ENCODE results near the gene ROR1.

The ROR1 gene

GRCh38 chr1:63936276-63936675, 162.5 kb downstream of the ROR1 start:
- H3K9ac ChIP-seq (ENCODE audit: insufficient read length), result no peak overlapping the region
- no peak for DNase-seq (ENCODE audit: low read depth, low spot score)
- no peak overlapping the region for H3K4me3 ChIP-seq
- H3K9me3 ChIP-seq (ENCODE audit: low read depth, low read length), result no peaks in the 10 kb centered on the region
- H3K27ac ChIP-seq, result no peak overlapping the region
- TF ChIP-seq FOXP2 (optimal IDR thresholded peaks at IDR 0.05; ENCODE audit: control extremely low read depth, extremely low read length, insufficient read depth) (no peak), POLR2AphosphoS5 (IDR thresholded peaks at IDR 0.05; ENCODE audit: borderline replicate concordance, low read depth, low read length) (no peak), EZH2 (IDR thresholded peaks at IDR 0.05) (no peak)
- H3K36me3 ChIP-seq (ENCODE audit: insufficient read depth, low read length), result no peaks in the 10 kb centered on the region

- H3K9me3 ChIP-seq (ENCODE audit: low read depth, low read length), result no peaks in the 10 kb centered on the region
- H3K9ac ChIP-seq (ENCODE audit: insufficient read length), result no peak overlapping the region
- H3K27ac ChIP-seq, result no peak overlapping the region
- TF ChIP-seq POLR2AphosphoS5 (IDR thresholded peaks at IDR 0.05; ENCODE audit: borderline replicate concordance, low read depth, low read length) (no peak), FOXP2 (optimal IDR thresholded peaks at IDR 0.05; ENCODE audit: control extremely low read depth, extremely low read length, insufficient read depth) (no peak), EZH2 (IDR thresholded peaks at IDR 0.05) (no peak)
- H3K36me3 ChIP-seq (ENCODE audit: insufficient read depth, low read length), result no peaks in the 10 kb centered on the region
- DNase-seq (ENCODE audit: low read depth, low spot score), result no peak
- no peak overlapping the region for H3K4me3 ChIP-seq
Measured at GRCh38 chr1:63936801-63937200, 163.0 kb downstream of the ROR1 start.

GRCh38 chr1:63937461-63938022, 163.7 kb downstream of the ROR1 start:
- no peak for TF ChIP-seq POLR2AphosphoS5 (IDR thresholded peaks at IDR 0.05; ENCODE audit: borderline replicate concordance, low read depth, low read length)
- no peak for TF ChIP-seq EZH2 (IDR thresholded peaks at IDR 0.05)
- DNase-seq (ENCODE audit: low read depth, low spot score), result no peak
- Histone ChIP-seq H3K9ac (ENCODE audit: insufficient read length) (no peak overlapping the region), H3K27ac (no peak overlapping the region), H3K9me3 (ENCODE audit: low read depth, low read length) (no peaks in the 10 kb centered on the region), H3K36me3 (ENCODE audit: insufficient read depth, low read length) (no peaks in the 10 kb centered on the region), H3K4me3 (no peak overlapping the region)

DNA sequence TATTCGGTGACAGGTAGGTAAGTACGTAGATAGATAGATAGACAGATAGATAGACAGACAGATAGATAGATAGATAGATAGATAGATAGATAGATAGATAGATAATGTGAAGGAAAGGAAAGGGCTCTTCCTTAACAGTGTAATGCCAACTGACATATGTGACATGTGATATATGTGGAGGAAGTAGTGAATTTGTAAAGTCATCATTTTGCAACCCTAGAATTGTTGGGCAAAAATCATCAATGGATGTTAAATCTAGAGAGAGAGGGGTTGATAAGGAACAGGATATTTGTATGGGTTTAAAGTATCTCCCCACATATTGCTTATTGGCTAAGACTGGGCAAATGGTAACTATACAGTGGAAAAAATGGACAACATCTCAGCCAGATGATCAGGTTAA, 166.6 kb downstream of the ROR1 start:
- Histone ChIP-seq H3K27ac (no peak overlapping the region), H3K4me3 (no peak overlapping the region), H3K9ac (ENCODE audit: insufficient read length) (no peak overlapping the region), H3K9me3 (ENCODE audit: low read depth, low read length) (no peaks in the 10 kb centered on the region), H3K36me3 (ENCODE audit: insufficient read depth, low read length) (no peaks in the 10 kb centered on the region)
- no peak for DNase-seq (ENCODE audit: low read depth, low spot score)
- TF ChIP-seq EZH2 (IDR thresholded peaks at IDR 0.05), result no peak
- no peak for TF ChIP-seq FOXP2 (optimal IDR thresholded peaks at IDR 0.05; ENCODE audit: control extremely low read depth, extremely low read length, insufficient read depth)
- no peak for TF ChIP-seq POLR2AphosphoS5 (IDR thresholded peaks at IDR 0.05; ENCODE audit: borderline replicate concordance, low read depth, low read length)

DNA sequence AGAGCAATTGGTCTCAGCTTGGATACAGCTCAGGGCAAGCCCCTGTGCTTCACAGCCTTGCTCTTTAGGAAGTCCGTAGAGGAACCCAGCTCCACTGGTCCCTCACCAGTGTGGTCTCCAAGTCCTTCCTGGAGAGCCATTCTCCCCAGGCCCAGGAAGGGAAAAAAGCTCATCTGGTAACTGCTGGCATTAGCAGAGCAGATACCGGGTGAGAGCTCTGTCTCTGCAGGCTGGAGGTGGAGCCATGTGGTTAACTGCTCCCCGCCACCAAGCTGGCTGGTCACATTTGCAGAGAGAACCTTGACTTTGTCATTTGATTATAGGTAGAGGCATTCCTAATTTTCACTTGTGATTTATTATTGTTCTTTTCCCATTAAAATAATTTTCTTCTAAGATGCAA, 169.6 kb downstream of the ROR1 start:
- no peak for DNase-seq (ENCODE audit: low read depth, low spot score)
- Histone ChIP-seq H3K9me3 (ENCODE audit: low read depth, low read length) (no peaks in the 10 kb centered on the region), H3K4me3 (no peak overlapping the region), H3K27ac (no peak overlapping the region), H3K9ac (ENCODE audit: insufficient read length) (no peak overlapping the region), H3K36me3 (ENCODE audit: insufficient read depth, low read length) (no peaks in the 10 kb centered on the region)
- TF ChIP-seq POLR2AphosphoS5 (IDR thresholded peaks at IDR 0.05; ENCODE audit: borderline replicate concordance, low read depth, low read length), result no peak
- no peak for TF ChIP-seq EZH2 (IDR thresholded peaks at IDR 0.05)
- no peak for TF ChIP-seq FOXP2 (optimal IDR thresholded peaks at IDR 0.05; ENCODE audit: control extremely low read depth, extremely low read length, insufficient read depth)

- Histone ChIP-seq H3K4me3 (no peak overlapping the region), H3K36me3 (ENCODE audit: insufficient read depth, low read length) (no peaks in the 10 kb centered on the region), H3K9ac (ENCODE audit: insufficient read length) (no peak overlapping the region), H3K9me3 (ENCODE audit: low read depth, low read length) (no peaks in the 10 kb centered on the region), H3K27ac (no peak overlapping the region)
- TF ChIP-seq EZH2 (IDR thresholded peaks at IDR 0.05) (no peak), FOXP2 (optimal IDR thresholded peaks at IDR 0.05; ENCODE audit: control extremely low read depth, extremely low read length, insufficient read depth) (no peak), POLR2AphosphoS5 (IDR thresholded peaks at IDR 0.05; ENCODE audit: borderline replicate concordance, low read depth, low read length) (no peak)
- no peak for DNase-seq (ENCODE audit: low read depth, low spot score)
Measured at GRCh38 chr1:63945943-63946342, 172.1 kb downstream of the ROR1 start.

- no peaks in the 10 kb centered on the region for H3K9me3 ChIP-seq (ENCODE audit: low read depth, low read length)
- DNase-seq (ENCODE audit: low read depth, low spot score), result no peak
- H3K9ac ChIP-seq (ENCODE audit: insufficient read length), result no peak overlapping the region
- no peak overlapping the region for H3K27ac ChIP-seq
- TF ChIP-seq POLR2AphosphoS5 (IDR thresholded peaks at IDR 0.05; ENCODE audit: borderline replicate concordance, low read depth, low read length) (no peak), FOXP2 (optimal IDR thresholded peaks at IDR 0.05; ENCODE audit: control extremely low read depth, extremely low read length, insufficient read depth) (no peak)
- H3K4me3 ChIP-seq, result no peak overlapping the region
- no peaks in the 10 kb centered on the region for H3K36me3 ChIP-seq (ENCODE audit: insufficient read depth, low read length)
Measured at GRCh38 chr1:63946866-63947491, 173.2 kb downstream of the ROR1 start.

GRCh38 chr1:63947904-63948303, 174.1 kb downstream of the ROR1 start:
- Histone ChIP-seq H3K9me3 (ENCODE audit: low read depth, low read length) (no peaks in the 10 kb centered on the region), H3K4me3 (no peak overlapping the region), H3K27ac (no peak overlapping the region), H3K9ac (ENCODE audit: insufficient read length) (no peak overlapping the region), H3K36me3 (ENCODE audit: insufficient read depth, low read length) (no peaks in the 10 kb centered on the region)
- TF ChIP-seq POLR2AphosphoS5 (IDR thresholded peaks at IDR 0.05; ENCODE audit: borderline replicate concordance, low read depth, low read length) (no peak), EZH2 (IDR thresholded peaks at IDR 0.05) (no peak), FOXP2 (optimal IDR thresholded peaks at IDR 0.05; ENCODE audit: control extremely low read depth, extremely low read length, insufficient read depth) (no peak)
- DNase-seq (ENCODE audit: low read depth, low spot score), result no peak

GRCh38 chr1:63950023-63950422, 176.2 kb downstream of the ROR1 start:
- Histone ChIP-seq H3K4me3 (0 out of 2 replicates have a peak overlapping the region, but pooled peaks have one; percentile 11), H3K36me3 (ENCODE audit: insufficient read depth, low read length) (no peaks in the 10 kb centered on the region), H3K9ac (ENCODE audit: insufficient read length) (no peak overlapping the region), H3K27ac (no peak overlapping the region), H3K9me3 (ENCODE audit: low read depth, low read length) (no peaks in the 10 kb centered on the region)
- no peak for DNase-seq (ENCODE audit: low read depth, low spot score)
- TF ChIP-seq FOXP2 (optimal IDR thresholded peaks at IDR 0.05; ENCODE audit: control extremely low read depth, extremely low read length, insufficient read depth), result no peak
- no peak for TF ChIP-seq POLR2AphosphoS5 (IDR thresholded peaks at IDR 0.05; ENCODE audit: borderline replicate concordance, low read depth, low read length)
- no peak for TF ChIP-seq EZH2 (IDR thresholded peaks at IDR 0.05)

Data from SK-N-MC (cell line).